Measurements from ENCODE around the gene SIRT7.

Gene SIRT7

GRCh38 chr17:81917565-81918332 lies at the start of gene SIRT7:
TSS of gene SIRT7 (minus strand) at chr17:81918176. CDS start at chr17:81918131, 45 bp downstream.
- Mint-ChIP-seq H3K4me3 (peak within 1 kb of the TSS; percentile 77), H3K36me3 (ENCODE audit: low read depth) (peaks cover 17% of the 10 kb centered on the region), H3K27me3 (no peaks in the 10 kb centered on the region), H3K27ac (peak within 1 kb of the TSS; percentile 69), H3K9me3 (no peaks in the 10 kb centered on the region), H3K4me1 (peaks cover 20% of the 10 kb centered on the region)
- DNase-seq, result peak; percentile 83
- peak; percentile 75 for ATAC-seq

GRCh38 chr17:81967244-81967532 lies 49.2 kb upstream of the SIRT7 start:
- H3K36me3 Mint-ChIP-seq (ENCODE audit: low read depth), result no peaks in the 10 kb centered on the region
- no peak overlapping the region for H3K27ac Mint-ChIP-seq
- no peak for ATAC-seq
- H3K4me3 Mint-ChIP-seq, result no peak overlapping the region
- peaks cover 11% of the 10 kb centered on the region for H3K27me3 Mint-ChIP-seq
- no peak for DNase-seq
- H3K9me3 Mint-ChIP-seq, result no peaks in the 10 kb centered on the region
- peaks cover 22% of the 10 kb centered on the region for H3K4me1 Mint-ChIP-seq

GRCh38 chr17:81966343-81967243 lies 48.6 kb upstream of the SIRT7 start:
- H3K27ac Mint-ChIP-seq, result no peak overlapping the region
- DNase-seq (no peak), ATAC-seq (no peak)
- no peaks in the 10 kb centered on the region for H3K9me3 Mint-ChIP-seq
- H3K36me3 Mint-ChIP-seq (ENCODE audit: low read depth), result no peaks in the 10 kb centered on the region
- peaks cover 12% of the 10 kb centered on the region for H3K27me3 Mint-ChIP-seq
- no peak overlapping the region for H3K4me3 Mint-ChIP-seq
- peaks cover 22% of the 10 kb centered on the region for H3K4me1 Mint-ChIP-seq

- ATAC-seq, result no peak
- Mint-ChIP-seq H3K4me3 (no peak overlapping the region), H3K27me3 (peaks cover 12% of the 10 kb centered on the region), H3K27ac (peak overlapping the region; percentile 32), H3K36me3 (ENCODE audit: low read depth) (no peaks in the 10 kb centered on the region), H3K9me3 (no peaks in the 10 kb centered on the region), H3K4me1 (peaks cover 22% of the 10 kb centered on the region)
- no peak for DNase-seq
Observed at GRCh38 chr17:81964081-81964849, 46.3 kb upstream of the SIRT7 start.

GRCh38 chr17:81962499-81963441 lies 44.8 kb upstream of the SIRT7 start:
- no peaks in the 10 kb centered on the region for H3K36me3 Mint-ChIP-seq (ENCODE audit: low read depth)
- H3K27me3 Mint-ChIP-seq, result peaks cover 22% of the 10 kb centered on the region
- no peak overlapping the region for H3K27ac Mint-ChIP-seq

GRCh38 chr17:81961521-81962498 lies 43.8 kb upstream of the SIRT7 start:
- H3K4me1 Mint-ChIP-seq, result peaks cover 7% of the 10 kb centered on the region
- no peaks in the 10 kb centered on the region for H3K9me3 Mint-ChIP-seq
- H3K36me3 Mint-ChIP-seq (ENCODE audit: low read depth), result no peaks in the 10 kb centered on the region
- H3K4me3 Mint-ChIP-seq, result peak overlapping the region; percentile 34
- ATAC-seq (no peak), DNase-seq (no peak)
- peaks cover 22% of the 10 kb centered on the region for H3K27me3 Mint-ChIP-seq
- H3K27ac Mint-ChIP-seq, result no peak overlapping the region

More at GRCh38 chr17:81962499-81963441, 44.8 kb upstream of the SIRT7 start:
- DNase-seq (no peak), ATAC-seq (no peak)
- Mint-ChIP-seq H3K9me3 (no peaks in the 10 kb centered on the region), H3K4me1 (peaks cover 13% of the 10 kb centered on the region), H3K4me3 (peak overlapping the region; percentile 34)

GRCh38 chr17:81961087-81961511 lies 43.1 kb upstream of the SIRT7 start, which contains the start of gene NOTUM:
TSS of gene NOTUM (minus strand) at chr17:81961187. CDS start at chr17:81960909, 278 bp downstream.
- Mint-ChIP-seq H3K27ac (no peak within 1 kb of the TSS), H3K4me1 (peaks cover 4% of the 10 kb centered on the region), H3K9me3 (no peaks in the 10 kb centered on the region), H3K4me3 (peak within 1 kb of the TSS; percentile 34), H3K27me3 (peaks cover 22% of the 10 kb centered on the region), H3K36me3 (ENCODE audit: low read depth) (no peaks in the 10 kb centered on the region)
- ATAC-seq, result no peak
- no peak for DNase-seq

GRCh38 chr17:81960130-81960958 lies 42.4 kb upstream of the SIRT7 start:
- DNase-seq (no peak), ATAC-seq (no peak)
- Mint-ChIP-seq H3K36me3 (ENCODE audit: low read depth) (no peaks in the 10 kb centered on the region), H3K4me1 (peaks cover 4% of the 10 kb centered on the region), H3K27me3 (peaks cover 22% of the 10 kb centered on the region), H3K4me3 (no peak overlapping the region), H3K9me3 (no peaks in the 10 kb centered on the region), H3K27ac (no peak overlapping the region)

GRCh38 chr17:81959362-81960129 lies 41.6 kb upstream of the SIRT7 start:
- H3K9me3 Mint-ChIP-seq, result no peaks in the 10 kb centered on the region
- no peaks in the 10 kb centered on the region for H3K36me3 Mint-ChIP-seq (ENCODE audit: low read depth)
- H3K27me3 Mint-ChIP-seq, result peaks cover 19% of the 10 kb centered on the region
- no peak overlapping the region for H3K27ac Mint-ChIP-seq
- DNase-seq (peak; percentile 85), ATAC-seq (peak; percentile 89)
- no peak overlapping the region for H3K4me3 Mint-ChIP-seq
- H3K4me1 Mint-ChIP-seq, result peaks cover 4% of the 10 kb centered on the region

- DNase-seq (no peak), ATAC-seq (no peak)
- no peaks in the 10 kb centered on the region for H3K36me3 Mint-ChIP-seq (ENCODE audit: low read depth)
- H3K4me1 Mint-ChIP-seq, result peaks cover 4% of the 10 kb centered on the region
- H3K4me3 Mint-ChIP-seq, result peak overlapping the region; percentile 14
- H3K27ac Mint-ChIP-seq, result no peak overlapping the region
- H3K27me3 Mint-ChIP-seq, result peaks cover 16% of the 10 kb centered on the region
- no peaks in the 10 kb centered on the region for H3K9me3 Mint-ChIP-seq
Observed at GRCh38 chr17:81958633-81959342, 40.8 kb upstream of the SIRT7 start.
